ENCODE measurements around the gene CTIF.

Gene CTIF

DNA sequence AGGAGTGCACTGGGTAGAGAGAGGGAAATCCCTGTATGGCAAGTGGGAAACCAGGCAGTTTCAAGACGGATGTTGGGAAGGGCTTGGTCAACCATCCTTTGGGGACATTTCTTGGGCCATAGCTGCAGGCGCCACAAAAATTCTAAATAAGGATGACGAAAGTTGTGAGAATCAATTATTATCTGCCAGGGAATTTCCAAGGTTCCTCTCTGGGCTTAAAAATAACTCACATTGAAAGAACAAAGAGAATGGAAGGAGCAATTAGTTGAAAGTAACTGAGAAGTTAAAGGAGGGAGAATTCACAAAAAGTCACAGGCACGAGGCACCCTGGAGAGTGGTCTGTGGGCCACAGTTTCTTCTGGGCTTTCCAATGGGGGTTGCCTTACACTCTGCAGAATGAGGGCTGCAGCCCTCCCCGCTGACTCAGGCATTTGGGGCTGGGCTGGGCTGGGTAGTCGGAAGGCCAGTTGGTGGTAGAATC, 216.2 kb downstream of the CTIF start:
- no peak for DNase-seq (ENCODE audit: low spot score)

- no peak for DNase-seq (ENCODE audit: low spot score)
Observed at GRCh38 chr18:48756511-48757226, 217.8 kb downstream of the CTIF start.

DNA sequence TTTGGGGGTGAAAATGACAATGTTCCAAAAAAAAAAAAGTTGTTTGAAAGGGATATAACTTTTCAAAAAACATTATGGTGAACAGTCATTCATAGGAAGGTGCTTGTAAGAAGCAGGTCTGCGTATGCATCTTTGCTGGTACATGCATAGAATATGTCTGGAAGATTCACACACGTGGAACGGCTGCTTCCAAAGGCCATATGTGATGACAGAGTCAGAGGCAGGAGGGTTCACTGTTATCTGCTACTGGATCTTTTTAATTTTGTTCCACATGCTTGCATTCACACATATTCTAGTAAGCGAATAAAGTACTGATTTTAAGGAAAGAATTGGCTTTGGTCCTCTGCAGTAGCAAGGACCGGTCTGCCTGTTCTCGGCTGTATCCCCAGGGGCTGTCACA, 218.5 kb downstream of the CTIF start:
- DNase-seq (ENCODE audit: low spot score), result no peak

- no peak for DNase-seq (ENCODE audit: low spot score)
Observed at GRCh38 chr18:48757906-48758305, 219.1 kb downstream of the CTIF start.

GRCh38 chr18:48761582-48761981, 222.8 kb downstream of the CTIF start:
- DNase-seq (ENCODE audit: low spot score), result no peak

DNA sequence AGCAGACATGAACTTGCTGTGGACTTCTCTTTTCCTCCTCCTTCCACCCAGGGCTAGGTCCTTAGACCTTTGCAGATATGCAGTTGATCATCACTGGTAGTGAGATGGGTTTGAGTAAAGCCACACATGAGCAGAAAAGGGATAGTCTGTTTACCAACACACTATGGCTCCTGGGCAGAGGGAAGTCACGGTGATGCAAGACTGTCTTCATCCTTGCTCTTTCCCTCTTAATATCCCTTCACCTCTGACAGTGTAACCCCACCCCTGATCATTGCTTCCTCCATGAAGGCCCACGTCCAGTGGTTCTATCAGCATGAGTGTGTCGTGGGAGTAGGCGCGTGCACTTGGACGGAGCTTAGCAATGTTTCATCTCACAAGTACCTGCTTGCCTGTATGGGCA, 223.2 kb downstream of the CTIF start:
- no peak for DNase-seq (ENCODE audit: low spot score)

- DNase-seq (ENCODE audit: low spot score), result no peak
Observed at GRCh38 chr18:48762836-48763718, 224.2 kb downstream of the CTIF start.

- no peak for DNase-seq (ENCODE audit: low spot score)
Observed at GRCh38 chr18:48763719-48764100, 224.9 kb downstream of the CTIF start.

DNA sequence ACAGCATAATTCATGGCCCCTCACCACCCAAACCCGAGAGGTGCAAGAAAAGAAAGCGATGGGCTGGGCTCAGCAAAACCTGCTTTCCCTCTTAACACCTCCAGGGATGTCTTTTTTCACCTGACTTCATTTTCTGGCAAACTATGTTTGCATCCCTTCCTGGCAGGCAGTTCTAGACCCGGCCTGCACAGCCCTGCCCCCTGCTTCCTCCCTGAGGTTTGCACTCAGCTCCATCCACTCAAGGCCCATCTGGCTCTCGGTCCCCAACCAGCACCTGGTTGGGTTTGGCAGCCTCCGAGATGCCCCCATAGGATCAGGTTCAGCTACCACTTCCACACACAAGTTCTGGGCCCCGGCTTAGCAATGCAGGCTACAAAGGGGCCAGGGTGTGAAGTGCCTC, 226.2 kb downstream of the CTIF start:
- DNase-seq (ENCODE audit: low spot score), result no peak

GRCh38 chr18:48766026-48766425, 227.2 kb downstream of the CTIF start:
- DNase-seq (ENCODE audit: low spot score), result no peak

- no peak for DNase-seq (ENCODE audit: low spot score)
Observed at GRCh38 chr18:48766487-48766886, 227.7 kb downstream of the CTIF start.

DNA sequence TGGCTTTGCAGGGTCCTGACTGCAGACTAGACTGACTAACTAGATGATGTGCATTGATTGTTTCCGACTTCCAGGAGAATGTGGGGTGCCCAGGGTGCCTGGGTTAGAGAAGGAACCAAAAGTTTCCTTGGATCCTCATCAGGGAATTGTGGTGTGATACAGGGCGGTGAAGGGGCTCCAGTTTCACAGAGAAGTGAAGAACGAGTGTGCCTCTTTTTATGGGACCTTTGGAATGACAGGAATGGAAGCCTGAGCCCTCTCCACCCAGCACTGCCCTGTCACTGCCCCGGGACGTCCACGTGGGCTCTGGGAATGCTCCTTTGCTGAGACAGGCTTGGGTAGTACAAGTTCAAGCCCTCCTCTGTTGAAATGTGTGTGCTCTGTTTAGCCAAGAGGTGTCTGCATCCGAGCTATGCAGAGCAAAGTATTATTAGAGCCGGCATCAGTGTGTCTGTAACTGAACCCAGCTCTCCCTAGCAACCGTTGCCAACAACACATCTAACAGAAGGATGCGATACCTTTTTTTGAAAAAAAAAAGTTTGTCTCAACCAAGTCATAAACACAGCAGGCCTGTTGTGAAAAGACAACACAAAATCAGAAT, 228.4 kb downstream of the CTIF start:
- no peak for DNase-seq (ENCODE audit: low spot score)

GRCh38 chr18:48769006-48769636, 230.3 kb downstream of the CTIF start:
- no peak for DNase-seq (ENCODE audit: low spot score)

DNA sequence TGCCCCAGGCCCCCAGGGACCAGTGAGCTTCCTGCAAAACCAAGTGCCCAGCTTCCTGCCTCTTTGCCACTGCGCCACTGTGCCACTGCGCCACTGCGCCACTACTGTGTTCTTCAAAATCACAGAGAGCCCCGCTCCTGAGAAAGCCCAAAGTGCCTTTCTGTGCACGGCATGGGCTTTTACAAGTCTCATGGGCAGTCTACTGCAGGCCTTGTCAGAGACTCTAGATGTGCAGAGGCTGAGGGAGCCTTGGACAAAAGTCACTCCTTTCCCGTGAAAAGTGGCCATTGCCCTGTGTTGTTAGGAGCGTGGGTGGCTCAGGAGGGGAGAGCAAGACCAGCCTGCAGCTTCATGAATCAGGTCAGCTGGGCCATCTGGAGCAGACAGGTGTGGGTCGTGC, 231.4 kb downstream of the CTIF start:
- no peak for DNase-seq (ENCODE audit: low spot score)

- no peak for DNase-seq (ENCODE audit: low spot score)
Observed at GRCh38 chr18:48771641-48772375, 233.0 kb downstream of the CTIF start.

DNA sequence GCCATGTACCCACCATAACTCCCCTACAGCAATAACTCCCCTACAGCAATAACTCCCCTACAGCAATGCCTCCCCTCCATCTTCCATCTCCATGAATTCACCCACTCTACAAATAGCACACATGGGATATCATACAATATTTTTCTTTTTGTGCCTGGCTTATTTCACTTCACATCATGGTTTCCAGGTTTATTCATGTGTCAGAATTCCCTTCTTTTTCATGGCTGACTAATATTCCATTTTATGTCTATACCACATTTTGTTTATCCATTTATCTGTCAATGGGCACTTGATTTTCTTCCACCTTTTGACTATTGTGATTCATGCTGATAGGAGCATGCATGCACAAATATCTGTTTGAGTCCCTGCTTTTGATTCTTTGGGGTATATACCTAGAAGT, 233.6 kb downstream of the CTIF start:
- DNase-seq (ENCODE audit: low spot score), result no peak

GRCh38 chr18:48773821-48774220, 235.0 kb downstream of the CTIF start:
- no peak for DNase-seq (ENCODE audit: low spot score)

DNA sequence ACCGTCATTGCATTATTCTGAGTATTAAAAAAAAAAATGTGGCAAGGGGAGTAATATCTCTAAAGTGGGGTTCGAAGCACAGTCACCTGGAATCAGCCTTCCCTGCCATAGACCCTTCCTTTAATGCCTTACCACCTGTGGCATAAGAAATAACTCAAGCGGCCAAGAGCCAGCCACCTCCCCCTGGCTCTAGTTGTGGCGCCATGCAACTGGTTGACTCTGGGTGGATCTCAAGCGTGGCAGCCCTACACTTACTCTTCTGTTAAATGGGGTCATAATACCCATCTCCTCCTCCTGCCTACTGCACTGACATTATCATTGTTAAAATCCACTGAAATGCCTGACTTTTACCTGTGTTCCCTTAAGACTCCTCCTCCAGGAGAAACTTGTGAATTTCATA, 236.1 kb downstream of the CTIF start:
- DNase-seq (ENCODE audit: low spot score), result no peak

DNA sequence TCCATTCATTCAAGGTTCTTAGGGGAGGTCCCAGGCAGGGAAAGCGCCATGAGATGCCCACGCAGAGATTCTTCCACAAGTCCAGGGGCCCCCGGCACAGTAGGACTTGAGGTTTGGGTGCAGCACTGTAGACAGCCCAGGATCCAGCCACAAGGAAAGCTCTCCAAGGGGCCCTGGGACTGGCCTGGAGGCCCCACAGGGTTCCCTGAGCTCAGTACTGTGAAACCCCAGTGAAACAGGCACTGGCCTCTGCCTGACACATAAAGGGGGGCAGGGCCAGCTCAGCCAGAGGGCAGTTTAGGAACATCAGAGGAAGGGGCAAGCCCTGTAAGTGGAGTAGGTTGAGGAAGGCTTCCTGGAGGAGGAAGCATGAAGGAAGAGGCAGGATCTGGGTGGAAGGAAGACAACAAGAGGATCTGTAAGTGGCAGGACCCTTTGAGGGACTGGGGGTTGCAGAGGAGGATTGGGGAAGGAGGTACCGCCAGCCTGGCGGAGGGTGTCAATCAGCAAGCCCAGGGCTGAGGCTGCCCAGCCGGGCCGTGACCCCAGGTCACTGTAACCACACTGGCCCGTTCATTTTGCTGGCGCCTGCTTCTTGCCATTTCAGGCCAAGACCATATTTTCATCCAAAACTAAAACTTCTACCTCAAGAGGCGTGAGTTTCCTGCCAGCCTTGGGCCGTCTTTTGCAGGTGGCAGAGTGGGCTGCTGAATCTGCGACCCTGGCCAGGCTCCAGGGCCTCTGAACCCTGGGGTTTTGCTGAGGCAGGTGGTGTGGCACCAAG, 236.7 kb downstream of the CTIF start:
- DNase-seq (ENCODE audit: low spot score), result no peak

GRCh38 chr18:48776156-48776555, 237.3 kb downstream of the CTIF start:
- no peak for DNase-seq (ENCODE audit: low spot score)

DNA sequence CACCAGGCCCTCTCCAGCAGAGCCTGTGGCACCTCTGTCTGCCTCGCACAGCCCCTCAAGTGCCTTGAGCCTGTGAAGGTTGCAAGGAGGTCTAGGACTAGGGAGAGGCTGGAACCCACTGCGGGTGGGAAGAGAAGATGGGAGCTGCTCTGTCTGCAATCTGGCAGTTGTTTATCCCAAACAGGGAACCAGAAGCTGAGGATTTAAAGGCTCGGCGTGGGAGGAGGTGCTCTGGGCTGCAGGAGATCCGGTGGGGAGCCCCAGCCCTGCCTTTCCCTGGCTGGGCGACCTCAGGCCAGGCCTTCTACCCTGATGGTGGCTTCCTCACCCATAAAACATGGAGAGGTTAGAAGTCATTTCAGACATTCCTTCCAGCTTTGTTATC, 237.8 kb downstream of the CTIF start:
- DNase-seq (ENCODE audit: low spot score), result no peak

All from Ammon's horn (tissue), 1 donor.